KMS-11 (cell line): ENCODE results near the gene NOX5.

Experiments
- H2AFZ ChIP-seq: fragments of 200-600 bp; sonication (generic); 2 replicates; pipeline ENCODE4 v1.6.1; 2016; ENCODE audit warnings: antibody characterized with exemption, mixed run types, low read depth
- H3K27ac ChIP-seq: fragments of 200-600 bp; sonication (generic); 2 replicates; pipeline ENCODE4 v1.6.1; 2016; ENCODE audit warnings: mild to moderate bottlenecking, mixed run types
- H3K27me3 ChIP-seq: fragments of 200-600 bp; sonication (generic); 2 replicates; pipeline ENCODE4 v1.6.1; 2017; ENCODE audit warnings: mild to moderate bottlenecking, low read depth, mixed run types, moderate library complexity; ENCODE audit not compliant: insufficient read depth
- H3K36me3 ChIP-seq: fragments of 200-600 bp; sonication (generic); 2 replicates; pipeline ENCODE4 v1.6.1; 2017; ENCODE audit warnings: mild to moderate bottlenecking, mixed run types; ENCODE audit not compliant: insufficient read depth
- H3K4me1 ChIP-seq: fragments of 200-600 bp; sonication (generic); 2 replicates; pipeline ENCODE4 v1.6.1; 2016; ENCODE audit warnings: mild to moderate bottlenecking, low read depth, mixed run types; ENCODE audit not compliant: poor library complexity, severe bottlenecking
- H3K4me2 ChIP-seq: fragments of 200-600 bp; sonication (generic); 2 replicates; pipeline ENCODE4 v1.7.0; 2016; ENCODE audit warnings: mild to moderate bottlenecking, mixed run types
- H3K4me3 ChIP-seq: fragments of 200-600 bp; sonication (generic); IDR thresholded peaks from 2 replicates; pipeline ENCODE4 v1.6.1; 2017; ENCODE audit warnings: low read depth, low read length, mixed read lengths; ENCODE audit not compliant: insufficient read depth
- H3K79me2 ChIP-seq: fragments of 200-600 bp; sonication (generic); 2 replicates; pipeline ENCODE4 v1.6.1; 2016; ENCODE audit warnings: low read depth, mixed run types; ENCODE audit not compliant: insufficient read depth
- H3K9ac ChIP-seq: fragments of 200-600 bp; sonication (generic); 2 replicates; pipeline ENCODE4 v1.6.1; 2016; ENCODE audit warnings: mild to moderate bottlenecking, mixed run types
- H4K20me1 ChIP-seq: fragments of 200-600 bp; sonication (generic); 2 replicates; pipeline ENCODE4 v1.6.1; 2016; ENCODE audit warnings: mild to moderate bottlenecking, mixed run types; ENCODE audit not compliant: insufficient read depth
- TF ChIP-seq, protein P1 (sequence below): fragments of 200-600 bp; sonication (generic); conservative IDR thresholded peaks from 2 replicates; pipeline ENCODE4 v1.6.1; 2017; ENCODE audit warnings: low read depth, mild to moderate bottlenecking, antibody characterized with exemption, low read length, moderate library complexity, mixed read lengths

NOX5 gene

DNA sequence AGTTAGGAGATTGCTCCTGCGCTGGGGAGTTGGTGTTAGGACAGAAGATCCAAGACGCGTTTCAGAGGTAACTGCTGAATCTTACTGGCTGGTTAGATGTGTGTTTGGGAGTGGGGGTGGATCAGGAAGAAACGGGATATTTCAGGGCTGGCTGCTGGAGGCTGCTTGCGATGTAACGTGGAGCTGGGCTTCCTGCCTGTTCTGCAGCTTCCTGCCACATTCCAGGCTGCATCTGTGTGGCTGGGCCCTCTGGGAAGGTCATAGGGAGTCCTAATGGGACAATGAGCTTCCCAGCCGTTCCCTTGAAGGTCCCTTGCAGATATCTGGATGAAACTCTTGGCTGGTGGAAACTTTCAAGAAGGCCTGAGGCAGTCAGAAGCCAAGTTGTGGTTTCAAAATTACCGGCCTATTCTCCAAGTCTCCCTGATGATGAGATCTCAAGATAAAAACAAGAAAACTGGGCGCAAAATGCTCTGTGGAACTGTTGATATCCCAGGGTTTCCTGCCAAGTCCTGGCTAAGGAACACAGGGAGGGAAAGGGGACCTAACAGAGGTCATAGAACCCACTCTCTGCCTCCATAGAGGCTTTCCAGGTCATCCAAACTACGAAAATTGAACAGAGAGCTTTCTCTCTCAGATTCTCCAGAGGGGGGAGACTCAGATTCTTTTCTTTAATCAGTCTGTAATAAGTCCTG lies 67.0 kb downstream of the NOX5 start:
- Histone ChIP-seq H3K4me3 (no peak overlapping the region), H4K20me1 (no peaks in the 10 kb centered on the region), H3K36me3 (no peaks in the 10 kb centered on the region), H3K4me1 (no peaks in the 10 kb centered on the region), H3K9ac (no peak overlapping the region), H3K27me3 (no peaks in the 10 kb centered on the region), H3K27ac (no peak overlapping the region), H2AFZ (no peak overlapping the region), H3K79me2 (no peaks in the 10 kb centered on the region), H3K4me2 (no peak overlapping the region)
- TF ChIP-seq, protein P1, sequence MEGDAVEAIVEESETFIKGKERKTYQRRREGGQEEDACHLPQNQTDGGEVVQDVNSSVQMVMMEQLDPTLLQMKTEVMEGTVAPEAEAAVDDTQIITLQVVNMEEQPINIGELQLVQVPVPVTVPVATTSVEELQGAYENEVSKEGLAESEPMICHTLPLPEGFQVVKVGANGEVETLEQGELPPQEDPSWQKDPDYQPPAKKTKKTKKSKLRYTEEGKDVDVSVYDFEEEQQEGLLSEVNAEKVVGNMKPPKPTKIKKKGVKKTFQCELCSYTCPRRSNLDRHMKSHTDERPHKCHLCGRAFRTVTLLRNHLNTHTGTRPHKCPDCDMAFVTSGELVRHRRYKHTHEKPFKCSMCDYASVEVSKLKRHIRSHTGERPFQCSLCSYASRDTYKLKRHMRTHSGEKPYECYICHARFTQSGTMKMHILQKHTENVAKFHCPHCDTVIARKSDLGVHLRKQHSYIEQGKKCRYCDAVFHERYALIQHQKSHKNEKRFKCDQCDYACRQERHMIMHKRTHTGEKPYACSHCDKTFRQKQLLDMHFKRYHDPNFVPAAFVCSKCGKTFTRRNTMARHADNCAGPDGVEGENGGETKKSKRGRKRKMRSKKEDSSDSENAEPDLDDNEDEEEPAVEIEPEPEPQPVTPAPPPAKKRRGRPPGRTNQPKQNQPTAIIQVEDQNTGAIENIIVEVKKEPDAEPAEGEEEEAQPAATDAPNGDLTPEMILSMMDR: no peak

DNA sequence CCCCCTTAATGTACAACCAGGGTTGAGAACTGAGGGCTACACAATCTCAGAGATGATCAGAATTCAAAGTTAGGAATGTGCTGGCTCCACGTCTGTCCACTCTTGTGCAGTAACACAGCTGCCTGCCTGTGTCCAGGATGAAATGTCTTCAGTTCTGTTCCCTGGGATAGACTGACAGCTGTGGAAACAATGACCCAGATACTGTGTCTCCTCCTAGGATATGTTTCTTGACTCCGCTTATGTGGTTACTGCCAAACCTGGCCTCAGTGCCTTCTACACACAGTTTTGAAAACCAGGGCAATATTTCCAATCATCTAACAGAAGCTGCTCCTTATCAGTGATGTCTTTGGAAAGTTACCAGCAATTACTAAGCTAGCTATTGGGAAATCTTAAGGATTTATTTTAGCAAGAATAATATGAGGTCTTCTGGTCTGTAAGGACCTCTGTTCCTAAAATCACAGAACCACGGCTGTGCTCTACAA lies 67.6 kb downstream of the NOX5 start:
- Histone ChIP-seq H3K4me2 (no peak overlapping the region), H3K36me3 (no peaks in the 10 kb centered on the region), H3K27ac (no peak overlapping the region), H3K4me1 (no peaks in the 10 kb centered on the region), H3K79me2 (no peaks in the 10 kb centered on the region), H3K9ac (no peak overlapping the region), H4K20me1 (no peaks in the 10 kb centered on the region), H3K27me3 (no peaks in the 10 kb centered on the region), H2AFZ (no peak overlapping the region), H3K4me3 (no peak overlapping the region)
- TF ChIP-seq, protein P1: no peak

DNA sequence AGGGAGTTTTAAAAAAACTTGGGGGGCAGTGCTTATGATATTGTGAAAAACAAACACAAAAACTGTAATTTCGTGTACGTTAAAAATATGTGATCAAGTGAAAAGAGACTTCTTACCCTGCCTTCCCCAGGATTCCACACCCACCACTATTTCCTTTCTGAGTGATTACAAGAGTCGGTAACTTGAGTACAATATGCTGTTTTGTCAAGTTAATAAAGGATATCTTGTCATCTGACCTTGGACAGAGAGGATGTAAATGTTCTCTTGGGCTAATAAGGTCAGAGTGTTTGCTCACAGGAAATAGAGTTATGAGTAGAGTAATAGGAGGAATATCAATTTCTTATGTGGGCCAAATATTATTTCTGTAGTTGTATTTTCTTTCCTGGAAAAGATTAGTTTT lies 68.1 kb downstream of the NOX5 start:
- H4K20me1 ChIP-seq: no peaks in the 10 kb centered on the region
- H3K27me3 ChIP-seq: no peaks in the 10 kb centered on the region
- no peak overlapping the region for H3K27ac ChIP-seq
- H3K79me2 ChIP-seq: no peaks in the 10 kb centered on the region
- no peak overlapping the region for H3K4me3 ChIP-seq
- no peak overlapping the region for H3K9ac ChIP-seq
- H3K36me3 ChIP-seq: no peaks in the 10 kb centered on the region
- no peak overlapping the region for H2AFZ ChIP-seq
- TF ChIP-seq, protein P1: no peak
- no peak overlapping the region for H3K4me2 ChIP-seq
- no peaks in the 10 kb centered on the region for H3K4me1 ChIP-seq

DNA sequence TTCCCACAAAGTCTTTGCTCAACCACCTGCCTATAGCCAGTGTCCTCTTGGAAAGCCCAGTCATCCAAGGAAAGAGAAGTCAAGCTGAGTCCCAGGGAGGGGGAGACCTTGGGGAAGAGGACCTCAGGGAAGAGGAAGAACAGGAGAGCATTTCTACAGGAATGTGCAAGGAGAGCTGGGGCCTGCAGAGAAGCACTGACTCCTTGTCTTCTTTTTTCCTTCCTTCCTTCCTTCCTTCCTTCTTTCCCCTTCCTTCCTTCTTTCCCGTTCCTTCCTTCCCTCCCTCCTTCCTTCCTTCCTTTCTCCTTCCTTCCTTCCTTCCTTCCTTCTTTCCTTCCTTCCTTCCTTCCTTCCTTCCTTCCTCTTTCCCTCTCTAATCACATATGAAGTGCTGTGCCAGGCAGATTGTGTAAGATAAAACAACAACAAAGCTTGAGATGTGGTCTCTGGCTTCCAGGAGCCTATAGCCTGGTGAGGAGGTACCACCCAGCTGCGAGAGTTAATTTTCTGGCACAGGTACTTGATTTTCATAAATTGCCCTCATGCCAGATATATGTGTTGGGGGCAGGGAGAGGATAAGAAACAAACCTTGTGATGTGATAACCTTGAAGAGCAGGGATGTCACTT lies 70.0 kb downstream of the NOX5 start:
- Histone ChIP-seq H3K4me1 (no peaks in the 10 kb centered on the region), H4K20me1 (no peaks in the 10 kb centered on the region), H3K27ac (no peak overlapping the region), H3K27me3 (no peaks in the 10 kb centered on the region), H3K4me2 (no peak overlapping the region), H3K79me2 (no peaks in the 10 kb centered on the region), H3K9ac (no peak overlapping the region), H3K4me3 (no peak overlapping the region), H2AFZ (no peak overlapping the region), H3K36me3 (no peaks in the 10 kb centered on the region)
- TF ChIP-seq, protein P1: no peak
